H1 (cell line): ENCODE results near the gene OR5L1. TPM values are rescaled to one million over a fixed set of nuclear protein-coding genes. Genes with fewer than 3 reads are reported as not detected.

ENCODE experiments used
- CTCF ChIA-PET: fragments of 300-600 bp; sonication (Branson Sonifier 250); formaldehyde crosslinking; loops from one replicate; lab custom pipeline; 2021; ENCODE audit not compliant: partially characterized antibody; lab: Charles Lee
- POLR2A ChIA-PET: fragments of 300-600 bp; sonication (Branson Sonifier 250); formaldehyde crosslinking; loops from one replicate; lab custom pipeline; 2021; ENCODE audit warnings: inconsistent platforms; ENCODE audit not compliant: partially characterized antibody; lab: Charles Lee
- DNase-seq, 2 experiments: peaks; one replicate each; pipeline versions ENCODE4 v3.0.0 to v3.0.0-alpha.2; 2010 to 2022; ENCODE audit warnings: low spot score in 2 of 2, low read depth in 1 of 2, mixed read lengths in 1 of 2
- FAIRE-seq: peaks from 2 replicates; lab custom pipeline; 2011; peaks lifted over from hg19 to GRCh38; lab: Jason Lieb, UNC
- H2AFZ ChIP-seq: 2 replicates; pipeline ENCODE4 v1.8.1; 2012; ENCODE audit warnings: low read length, inconsistent platforms
- H2AK5ac ChIP-seq: 2 replicates; pipeline ENCODE4 v1.6.1; 2013; ENCODE audit warnings: low read depth, low read length
- H2BK120ac ChIP-seq: replicated peaks from 2 replicates; pipeline ENCODE3; 2013; ENCODE audit warnings: low read depth, low read length, inconsistent platforms
- H2BK12ac ChIP-seq: 2 replicates; pipeline ENCODE4 v1.6.1; 2013; ENCODE audit warnings: low read depth, low read length
- H2BK15ac ChIP-seq: 2 replicates; pipeline ENCODE4 v1.6.1; 2013; ENCODE audit warnings: low read length
- H2BK20ac ChIP-seq: 2 replicates; pipeline ENCODE4 v1.6.1; 2013; ENCODE audit warnings: low read length
- H2BK5ac ChIP-seq: 2 replicates; pipeline ENCODE4 v1.6.1; 2013; ENCODE audit warnings: low read depth, low read length
- H3K14ac ChIP-seq: 2 replicates; pipeline ENCODE4 v1.6.1; 2013; ENCODE audit warnings: inconsistent platforms; ENCODE audit not compliant: insufficient read length
- H3K18ac ChIP-seq: 2 replicates; pipeline ENCODE4 v1.6.1; 2013; ENCODE audit warnings: low read length; ENCODE audit errors: extremely low read depth
- H3K23ac ChIP-seq: 2 replicates; pipeline ENCODE4 v1.6.1; 2013; ENCODE audit warnings: inconsistent platforms; ENCODE audit not compliant: insufficient read length
- H3K23me2 ChIP-seq: 2 replicates; pipeline ENCODE4 v1.6.1; 2013; ENCODE audit warnings: low read depth, low read length
- H3K27ac ChIP-seq: 2 replicates; pipeline ENCODE4 v1.6.1; 2011; ENCODE audit warnings: low read depth, low read length, inconsistent platforms
- H3K27me3 ChIP-seq, 4 experiments: replicated peaks in 1 of 4; 1 replicate in 1 of 4; 2 replicates in 3 of 4; pipeline versions ENCODE4 v1.6.1 to v1.8.1; 2011 to 2013; ENCODE audit warnings: low read length in 3 of 4, mild to moderate bottlenecking in 3 of 4, inconsistent platforms in 2 of 4, mixed read lengths in 2 of 4, moderate library complexity in 1 of 4; ENCODE audit not compliant: control insufficient read depth in 3 of 4, insufficient read depth in 3 of 4; ENCODE audit errors: extremely low read depth in 1 of 4
- H3K36me3 ChIP-seq, 4 experiments: 2 replicates each; pipeline versions ENCODE4 v1.6.1 to v1.8.1; 2011 to 2013; ENCODE audit warnings: mild to moderate bottlenecking in 4 of 4, low read length in 3 of 4, moderate library complexity in 2 of 4, control low read depth in 1 of 4, inconsistent platforms in 1 of 4; ENCODE audit not compliant: insufficient read depth in 4 of 4, control insufficient read depth in 2 of 4
- H3K4ac ChIP-seq: replicated peaks from 2 replicates; pipeline ENCODE3; 2013; ENCODE audit warnings: low read length, low read depth, mixed read lengths, inconsistent platforms; ENCODE audit not compliant: insufficient read length
- H3K4me1 ChIP-seq, 4 experiments: replicated peaks in 1 of 4; 1 replicate in 1 of 4; 2 replicates in 3 of 4; pipeline versions ENCODE4 v1.6.1 to v1.8.1; 2011 to 2013; ENCODE audit warnings: low read length in 3 of 4, inconsistent platforms in 2 of 4, mixed read lengths in 1 of 4; ENCODE audit not compliant: insufficient read depth in 4 of 4, control insufficient read depth in 3 of 4
- H3K4me2 ChIP-seq, 2 experiments: 2 replicates each; pipeline versions ENCODE4 v1.6.1 to v1.8.1; 2011 to 2013; ENCODE audit warnings: low read depth in 2 of 2, low read length in 2 of 2, control low read depth in 1 of 2, inconsistent platforms in 1 of 2, mild to moderate bottlenecking in 1 of 2; ENCODE audit not compliant: insufficient read depth in 1 of 2
- H3K4me3 ChIP-seq, 4 experiments: fragments of 200-600, 300-600 bp in 1 of 4; sonication (generic), shearing (Covaris generic), sonication (Bioruptor Twin) in 1 of 4; 2 replicates each; pipeline versions ENCODE4 v1.5.1 to v1.8.1; 2011 to 2016; ENCODE audit warnings: low read length in 4 of 4, low read depth in 3 of 4, control low read depth in 2 of 4, inconsistent platforms in 2 of 4, mild to moderate bottlenecking in 2 of 4, mixed read lengths in 1 of 4, moderate library complexity in 1 of 4; ENCODE audit not compliant: insufficient read depth in 2 of 4; ENCODE audit errors: extremely low read depth in 1 of 4
- H3K56ac ChIP-seq: replicated peaks from 2 replicates; pipeline ENCODE3; 2013; ENCODE audit warnings: low read depth, mild to moderate bottlenecking, mixed read lengths, low read length, inconsistent platforms; ENCODE audit not compliant: insufficient read length
- H3K79me1 ChIP-seq: 2 replicates; pipeline ENCODE4 v1.6.1; 2013; ENCODE audit warnings: low read depth, low read length, control low read depth
- H3K79me2 ChIP-seq, 2 experiments: 2 replicates each; pipeline versions ENCODE4 v1.6.1 to v1.8.1; 2012 to 2013; ENCODE audit warnings: low read length in 2 of 2, mild to moderate bottlenecking in 2 of 2, inconsistent platforms in 1 of 2; ENCODE audit not compliant: insufficient read depth in 2 of 2, control insufficient read depth in 1 of 2
- H3K9ac ChIP-seq, 4 experiments: replicated peaks in 1 of 4; 1 replicate in 1 of 4; 2 replicates in 3 of 4; pipeline versions ENCODE4 v1.6.1 to v1.8.1; 2011 to 2013; ENCODE audit warnings: low read depth in 3 of 4, low read length in 3 of 4, control low read depth in 2 of 4, mild to moderate bottlenecking in 2 of 4, moderate library complexity in 2 of 4, inconsistent platforms in 1 of 4; ENCODE audit errors: extremely low read depth in 1 of 4
- H3K9me3 ChIP-seq, 2 experiments: 2 replicates each; pipeline versions ENCODE4 v1.6.1 to v1.8.1; 2012 to 2013; ENCODE audit warnings: mild to moderate bottlenecking in 2 of 2, moderate library complexity in 2 of 2, control low read depth in 1 of 2, inconsistent platforms in 1 of 2, low read depth in 1 of 2, low read length in 1 of 2, mixed read lengths in 1 of 2; ENCODE audit not compliant: insufficient read depth in 2 of 2
- H4K20me1 ChIP-seq, 2 experiments: replicated peaks in 1 of 2; 2 replicates each; pipeline versions ENCODE3 to v1.8.1; 2011 to 2013; ENCODE audit warnings: inconsistent platforms in 2 of 2, low read length in 2 of 2, mild to moderate bottlenecking in 1 of 2; ENCODE audit not compliant: insufficient read depth in 2 of 2, control insufficient read depth in 1 of 2
- H4K5ac ChIP-seq: 2 replicates; pipeline ENCODE4 v1.6.1; 2013; ENCODE audit warnings: low read length, low read depth, mixed read lengths, inconsistent platforms; ENCODE audit not compliant: insufficient read length
- H4K8ac ChIP-seq: 2 replicates; pipeline ENCODE4 v1.8.0; 2013; ENCODE audit warnings: mild to moderate bottlenecking, moderate library complexity, low read length, inconsistent platforms; ENCODE audit not compliant: insufficient read depth; ENCODE audit errors: extremely low read depth
- H4K91ac ChIP-seq: replicated peaks from 2 replicates; pipeline ENCODE3; 2013; ENCODE audit warnings: low read length, mixed read lengths, inconsistent platforms; ENCODE audit not compliant: insufficient read length
- GABPA ChIP-seq: IDR thresholded peaks from 2 replicates; pipeline ENCODE4 v1.6.1; 2011; ENCODE audit warnings: mild to moderate bottlenecking, low read length, moderate library complexity, borderline replicate concordance; ENCODE audit not compliant: insufficient read depth
- HDAC6 ChIP-seq: IDR thresholded peaks from one replicate; pipeline ENCODE4 v1.7.1; 2012; ENCODE audit warnings: low read depth, mild to moderate bottlenecking, inconsistent platforms, low read length, moderate library complexity
- polyA plus RNA-seq, 7 experiments: library from polyadenylated mRNA; depleted of rRNA in 3 of 7; stranded (reverse) in 5 of 7; unstranded in 2 of 7; fragments of >200 nt in 5 of 7; fragments of 200-250 nt in 2 of 7; gene quantifications; 1 replicate in 5 of 7; 2 replicates in 1 of 7; 4 replicates in 1 of 7; pipeline versions ENCODE4 v1.2.1 to v1.2.3, GENCODE V29; 2011 to 2013; ENCODE audit warnings: missing spikeins in 2 of 7, mixed read lengths in 2 of 7
- total RNA-seq: library from RNA; stranded (reverse); fragmentation: NEBNext Ultra II Directional; extraction: Animal tissue kit (Norgen Biotek cat#: 25700); gene quantifications from 2 replicates; pipeline ENCODE4 v1.2.1, GENCODE V29; 2021

OR5L1 gene
- total and polyA plus RNA-seq, 2 of the 8 experiments (the other 6 are each of a cell fraction or from before 2014, with no cell fraction given) = not detected

- Histone ChIP-seq H4K8ac (no peak overlapping the region), H3K4me2 (no peak overlapping the region), H2BK20ac (no peak overlapping the region), H3K9ac (no peak overlapping the region), H3K27me3 (no peaks in the 10 kb centered on the region), H2BK120ac (no peak overlapping the region), H3K14ac (no peak overlapping the region), H4K91ac (no peak overlapping the region), H3K4ac (no peak overlapping the region), H3K4me1 (no peaks in the 10 kb centered on the region), H2AFZ (no peak overlapping the region), H3K23ac (no peak overlapping the region), H3K36me3 (no peaks in the 10 kb centered on the region; a peak in 1 of 8 replicates), H3K56ac (no peak overlapping the region), H2AK5ac (no peak overlapping the region), H4K5ac (no peak overlapping the region), H3K79me1 (no peaks in the 10 kb centered on the region), H3K27ac (no peak overlapping the region), H4K20me1 (no peaks in the 10 kb centered on the region), H2BK12ac (no peak overlapping the region), H2BK5ac (no peak overlapping the region), H3K79me2 (no peaks in the 10 kb centered on the region), H3K9me3 (peaks cover 30 to 38% of the 10 kb centered on the region in 2 experiments), H3K4me3 (no peak overlapping the region), H2BK15ac (no peak overlapping the region), H3K18ac (no peak overlapping the region), H3K23me2 (peaks cover 1% of the 10 kb centered on the region; the same call in 1 of the 2 replicates)
- no peak for FAIRE-seq
- ChIA-PET CTCF (no interaction called here), POLR2A (no interaction called here)
- DNase-seq = no peak
- no peak for TF ChIP-seq GABPA
- no peak for TF ChIP-seq HDAC6
Observed at GRCh38 chr11:55849037-55849436, 37.9 kb downstream of the OR5L1 start.
